ENCODE data around the gene AP1B1. TPM values are rescaled to one million over a fixed set of nuclear protein-coding genes. Genes with fewer than 3 reads are reported as not detected.
"Not testable (repeated sequence)": the region's sequence is repeated elsewhere in the genome, so short reads cannot be mapped to it uniquely, and the experiment has no call there.

The AP1B1 gene
- total and polyA plus RNA-seq, 2 experiments from 2014 or later: 67.4 to 68.2 TPM

- DNase-seq (ENCODE audit: low read depth in 1 of 2, low spot score in 1 of 2): no peak
- H3K9me3 ChIP-seq (ENCODE audit: low read depth): no peaks in the 10 kb centered on the region
- no peak for TF ChIP-seq CTCF (IDR thresholded peaks at IDR 0.05; ENCODE audit: low read depth, low read length)
- H3K27ac ChIP-seq: no peak overlapping the region
- H3K4me1 ChIP-seq (ENCODE audit: low read depth): no peaks in the 10 kb centered on the region
- H3K4me3 ChIP-seq: no peak overlapping the region
- H3K27me3 ChIP-seq: no peaks in the 10 kb centered on the region
- peaks cover 57% of the 10 kb centered on the region for H3K36me3 ChIP-seq
These were observed 36.5 kb downstream of the AP1B1 start for GRCh38 chr22:29351891-29352290.

- Histone ChIP-seq H3K9me3 (ENCODE audit: low read depth) (no peaks in the 10 kb centered on the region), H3K36me3 (peaks cover 57% of the 10 kb centered on the region), H3K27me3 (no peaks in the 10 kb centered on the region), H3K4me3 (no peak overlapping the region), H3K27ac (no peak overlapping the region), H3K4me1 (ENCODE audit: low read depth) (no peaks in the 10 kb centered on the region)
- DNase-seq (ENCODE audit: low read depth in 1 of 2, low spot score in 1 of 2): no peak
- TF ChIP-seq CTCF (IDR thresholded peaks at IDR 0.05; ENCODE audit: low read depth, low read length): no peak
These were observed 37.3 kb downstream of the AP1B1 start for GRCh38 chr22:29351042-29351441.

- DNase-seq (ENCODE audit: low read depth in 1 of 2, low spot score in 1 of 2): no peak
- TF ChIP-seq CTCF (IDR thresholded peaks at IDR 0.05; ENCODE audit: low read depth, low read length): no peak
- Histone ChIP-seq H3K36me3 (peaks cover 54% of the 10 kb centered on the region), H3K4me3 (no peak overlapping the region), H3K27ac (no peak overlapping the region), H3K4me1 (ENCODE audit: low read depth) (peaks cover 5% of the 10 kb centered on the region), H3K9me3 (ENCODE audit: low read depth) (no peaks in the 10 kb centered on the region), H3K27me3 (no peaks in the 10 kb centered on the region)
These were observed 39.4 kb downstream of the AP1B1 start for GRCh38 chr22:29348956-29349355.

- DNase-seq (ENCODE audit: low read depth in 1 of 2, low spot score in 1 of 2): no peak
- H3K4me1 ChIP-seq (ENCODE audit: low read depth): peaks cover 14% of the 10 kb centered on the region
- H3K36me3 ChIP-seq: peaks cover 48% of the 10 kb centered on the region
- no peak overlapping the region for H3K4me3 ChIP-seq
- no peaks in the 10 kb centered on the region for H3K27me3 ChIP-seq
- TF ChIP-seq CTCF (IDR thresholded peaks at IDR 0.05; ENCODE audit: low read depth, low read length): no peak
- no peaks in the 10 kb centered on the region for H3K9me3 ChIP-seq (ENCODE audit: low read depth)
- no peak overlapping the region for H3K27ac ChIP-seq
These were observed 40.3 kb downstream of the AP1B1 start for GRCh38 chr22:29348041-29348440.

GRCh38 chr22:29346659-29347058 is 41.7 kb downstream of the AP1B1 start:
- peaks cover 45% of the 10 kb centered on the region for H3K36me3 ChIP-seq
- H3K4me1 ChIP-seq (ENCODE audit: low read depth): peaks cover 26% of the 10 kb centered on the region
- no peak overlapping the region for H3K4me3 ChIP-seq
- no peaks in the 10 kb centered on the region for H3K9me3 ChIP-seq (ENCODE audit: low read depth)
- TF ChIP-seq CTCF (IDR thresholded peaks at IDR 0.05; ENCODE audit: low read depth, low read length): no peak
- no peak for DNase-seq (ENCODE audit: low read depth in 1 of 2, low spot score in 1 of 2)
- H3K27me3 ChIP-seq: no peaks in the 10 kb centered on the region
- no peak overlapping the region for H3K27ac ChIP-seq

GRCh38 chr22:29345932-29346331 is 42.4 kb downstream of the AP1B1 start:
- Histone ChIP-seq H3K27me3 (no peaks in the 10 kb centered on the region), H3K4me1 (ENCODE audit: low read depth) (peaks cover 30% of the 10 kb centered on the region), H3K4me3 (no peak overlapping the region), H3K36me3 (peaks cover 38% of the 10 kb centered on the region), H3K27ac (no peak overlapping the region), H3K9me3 (ENCODE audit: low read depth) (no peaks in the 10 kb centered on the region)
- no peak for TF ChIP-seq CTCF (IDR thresholded peaks at IDR 0.05; ENCODE audit: low read depth, low read length)
- no peak for DNase-seq (ENCODE audit: low read depth in 1 of 2, low spot score in 1 of 2)

GRCh38 chr22:29344889-29345288 is 43.5 kb downstream of the AP1B1 start:
- H3K27ac ChIP-seq; H3K27me3 ChIP-seq; DNase-seq (ENCODE audit: low read depth in 1 of 2, low spot score in 1 of 2); H3K9me3 ChIP-seq (ENCODE audit: low read depth); H3K4me3 ChIP-seq: not testable (repeated sequence)
- Histone ChIP-seq H3K4me1 (ENCODE audit: low read depth) (peaks cover 30% of the 10 kb centered on the region), H3K36me3 (peaks cover 38% of the 10 kb centered on the region)
